GM18951 (cell line): ENCODE results near the gene NEDD8.
"Not testable (repeated sequence)": the region's sequence is repeated elsewhere in the genome, so short reads cannot be mapped to it uniquely, and the experiment has no call there.

Source experiments
- POLR2A ChIP-seq: IDR thresholded peaks from 4 replicates; pipeline ENCODE4 v1.6.1; 2011; ENCODE audit warnings: mild to moderate bottlenecking; ENCODE audit not compliant: insufficient read length, insufficient read depth; ENCODE audit errors: extremely low read depth
- in situ Hi-C: fragments of 300-500 bp; cut with MboI; formaldehyde crosslinking; loops from one replicate; pipeline ENCODE4 v1.12.0; 2022; ENCODE audit warnings: low sequenced_read_pairs, mixed read lengths, inconsistent platforms; ENCODE audit not compliant: unreplicated experiment

NEDD8 gene

DNA sequence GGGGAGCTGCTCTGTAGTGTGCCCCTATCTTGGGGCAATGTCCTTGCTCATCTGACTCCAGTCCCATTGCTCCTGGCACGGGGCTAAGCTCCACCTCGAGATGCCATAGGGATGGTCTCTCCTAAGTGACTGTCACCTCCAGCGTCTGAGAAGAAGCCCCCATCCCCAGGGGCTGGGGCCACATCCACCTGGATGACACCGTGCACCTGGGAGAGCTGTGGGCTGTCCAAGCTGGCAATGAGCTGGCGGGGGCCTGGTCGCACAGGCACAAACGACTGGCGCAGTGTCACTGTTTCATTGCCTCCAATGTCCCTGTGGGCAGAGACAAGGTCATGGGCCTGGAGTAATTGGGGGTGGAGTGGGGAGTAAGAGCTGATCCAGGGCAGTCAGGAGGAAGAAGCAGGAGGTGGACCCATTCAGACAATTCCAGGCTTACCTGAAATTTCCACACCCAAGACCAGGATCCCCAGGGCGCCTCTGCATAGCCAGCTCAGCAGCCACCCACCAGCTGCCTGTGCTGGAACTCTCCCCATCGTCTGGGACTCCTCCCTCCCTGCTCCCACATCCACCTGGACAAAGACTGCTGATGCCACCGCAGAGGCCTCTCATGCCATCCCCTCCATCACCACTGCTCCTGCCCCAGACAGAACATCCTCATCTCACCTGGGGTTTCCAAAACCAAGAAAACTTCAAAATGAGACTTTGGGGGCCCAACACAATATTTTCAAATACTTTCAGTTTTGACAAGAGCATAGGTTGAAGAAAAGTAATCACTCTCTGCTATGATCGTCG, 17.3 kb upstream of the NEDD8 start:
- in situ Hi-C loops = no loop called here
- no peak for TF ChIP-seq POLR2A

DNA sequence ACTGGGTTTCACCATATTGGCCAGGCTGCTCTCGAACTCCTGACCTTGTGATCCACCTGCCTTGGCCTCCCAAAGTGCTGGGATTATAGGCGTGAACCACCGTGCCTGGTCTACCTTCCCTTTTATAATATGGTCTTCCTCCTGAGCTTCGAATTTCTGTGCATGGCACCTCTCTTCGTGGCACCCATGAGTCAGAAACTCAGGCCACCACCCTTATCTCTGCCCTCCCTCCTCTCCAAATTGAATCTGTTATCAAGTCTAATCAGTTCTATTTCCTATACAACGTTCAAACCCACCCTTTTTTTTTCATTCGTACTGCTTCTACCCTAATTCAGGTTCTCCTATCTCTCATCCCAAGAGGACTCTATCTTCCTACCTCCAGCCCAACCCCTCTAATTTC, 15.3 kb upstream of the NEDD8 start:
- TF ChIP-seq POLR2A = no peak
- in situ Hi-C loops = no loop called here

DNA sequence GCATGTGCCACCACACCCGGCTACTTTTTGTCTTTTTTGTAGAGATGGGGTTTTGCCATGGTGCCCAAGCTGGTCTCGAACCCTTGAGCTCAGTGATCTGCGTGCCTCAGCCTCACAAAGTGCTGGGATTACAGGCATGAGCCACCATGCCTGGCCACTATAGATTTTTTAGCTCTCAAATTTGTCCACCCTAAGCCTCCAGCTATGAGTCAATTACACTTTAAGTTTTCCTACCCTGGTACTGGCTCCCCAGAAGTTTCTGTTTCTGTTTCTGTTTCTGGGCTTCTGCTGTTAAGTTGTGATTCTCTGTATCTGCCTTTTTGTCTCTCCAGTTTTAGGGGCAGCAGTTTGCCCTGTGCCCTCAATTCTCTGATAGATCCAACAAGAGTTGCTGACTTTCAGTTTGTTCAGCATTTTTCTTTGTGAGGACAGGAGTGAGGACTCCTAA, 14.6 kb upstream of the NEDD8 start:
- TF ChIP-seq POLR2A = no peak
- in situ Hi-C loops = no loop called here

DNA sequence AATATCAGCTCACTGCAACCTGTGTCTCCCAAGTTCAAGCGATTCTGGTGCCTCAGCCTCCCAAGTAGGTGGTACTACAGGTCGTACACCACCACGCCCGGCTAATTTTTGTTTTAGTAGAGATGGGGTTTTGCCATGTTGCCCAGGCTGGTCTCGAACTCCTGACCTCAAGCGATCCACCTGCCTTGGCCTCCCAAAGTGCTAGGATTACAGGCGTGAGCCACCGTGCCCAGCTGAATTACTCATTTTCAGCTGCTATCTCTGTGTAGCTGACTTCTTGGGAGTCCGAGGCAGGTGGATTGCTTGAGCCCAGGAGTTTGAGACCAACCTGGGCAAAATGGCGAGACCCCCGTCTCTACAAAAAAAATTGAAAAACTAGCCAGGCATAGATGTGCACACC, 13.2 kb upstream of the NEDD8 start:
- in situ Hi-C loops = not testable (repeated sequence)

DNA sequence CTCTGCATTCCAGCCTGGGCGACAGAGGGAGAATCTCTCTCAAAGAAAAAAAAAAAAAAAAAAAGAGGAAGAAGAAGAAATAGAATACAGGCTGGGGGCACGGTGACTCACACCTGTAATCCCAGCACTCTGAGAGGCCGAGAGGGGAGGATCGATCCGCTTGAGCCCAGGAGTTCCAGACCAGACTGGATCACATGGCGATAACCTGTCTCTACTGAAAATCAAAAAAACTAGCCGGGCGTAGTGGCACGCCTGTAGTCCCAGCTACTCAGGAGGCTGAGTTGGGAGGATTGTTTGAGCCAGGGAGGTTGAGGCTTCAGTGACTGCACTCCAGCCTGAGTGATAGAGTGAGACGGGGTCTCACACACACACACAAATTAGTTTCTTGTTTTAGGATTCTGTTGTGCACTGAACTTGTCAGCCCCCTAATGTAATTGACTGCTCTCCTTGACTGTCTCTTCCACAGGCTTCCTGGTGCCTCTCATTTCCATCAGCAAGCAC, 11.2 kb upstream of the NEDD8 start:
- in situ Hi-C loops = loop anchor here (5.0 kb wide), 1 partner anchor 54 kb away; the partner anchor contains the start of genes DHRS1 and NOP9

DNA sequence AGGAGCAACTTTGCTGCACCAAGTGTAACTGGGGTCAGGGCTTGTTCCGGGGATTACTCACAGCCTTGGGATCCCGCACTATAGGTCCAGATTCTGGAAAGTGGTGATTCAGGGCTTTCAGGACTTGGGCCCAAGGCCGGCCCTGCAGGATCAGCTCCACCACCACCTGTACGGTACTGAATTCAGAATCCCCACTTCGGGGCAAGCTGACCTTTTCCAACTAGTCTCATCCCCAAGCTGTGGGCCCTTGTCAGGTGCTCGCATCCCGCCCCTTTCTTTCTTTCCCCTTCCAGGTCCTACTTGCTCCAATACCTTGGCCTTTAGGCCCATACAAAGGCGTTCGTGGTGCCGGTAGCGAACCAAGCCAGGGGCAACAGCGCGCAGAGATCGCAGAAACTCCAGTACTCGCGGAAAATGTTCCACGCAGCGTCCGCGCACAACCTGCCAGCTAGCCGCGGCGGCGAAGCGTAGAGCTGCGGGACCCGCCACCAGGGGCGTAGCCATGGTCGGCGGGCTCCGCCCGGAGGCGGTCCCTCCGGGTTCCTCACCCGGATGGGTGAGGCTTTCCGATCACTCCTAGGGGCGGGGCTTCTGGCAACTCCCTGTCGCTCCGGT, 9.8 kb upstream of the NEDD8 start:
- TF ChIP-seq POLR2A = no peak
- in situ Hi-C loops = loop anchor here (5.0 kb wide), 1 partner anchor 55 kb away; the partner anchor contains the start of genes DHRS1 and NOP9

More for the DNA sequence above, 11.2 kb upstream of the NEDD8 start:
- TF ChIP-seq POLR2A = no peak

DNA sequence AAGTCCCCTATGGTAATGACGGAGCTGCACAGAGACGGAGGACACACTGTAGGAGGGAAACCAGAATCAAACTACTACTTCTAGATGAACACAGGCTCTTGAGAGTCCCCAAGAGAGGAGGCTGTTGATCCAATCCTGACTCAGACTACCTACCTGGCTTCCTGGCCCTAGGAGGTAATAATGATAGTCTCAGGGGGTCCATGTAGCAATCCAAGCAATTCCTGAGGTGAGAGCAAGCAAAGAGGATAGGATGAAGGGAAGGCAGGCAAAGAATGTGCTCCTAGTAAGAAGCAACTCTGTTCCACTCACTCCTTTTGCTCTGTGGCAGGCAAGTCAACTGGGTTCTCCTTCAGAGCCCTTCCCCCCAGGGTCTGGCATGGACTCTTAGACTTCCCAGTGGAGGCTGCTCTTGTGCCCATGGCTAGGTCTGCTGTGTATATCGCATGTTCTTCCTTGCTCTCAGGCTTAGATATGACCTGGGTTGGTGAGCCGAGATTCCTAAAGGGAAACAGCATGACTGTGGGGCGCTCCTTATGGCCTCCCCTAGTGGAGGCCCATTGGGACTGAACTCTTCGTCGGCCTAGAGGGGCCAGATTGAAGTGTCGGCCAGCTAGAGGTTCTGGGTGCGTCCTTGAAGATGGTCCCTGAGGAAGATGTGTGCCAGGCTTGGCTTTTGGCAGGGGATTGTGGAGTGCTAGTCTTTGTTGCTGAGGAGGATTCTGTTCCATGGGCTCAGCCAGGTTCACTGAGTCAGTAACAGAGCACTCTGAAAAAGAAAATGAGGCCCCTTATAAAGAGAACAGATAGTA, 8.1 kb upstream of the NEDD8 start:
- in situ Hi-C loops = loop anchor here (5.0 kb wide), 1 partner anchor 57 kb away; the partner anchor contains the start of genes DHRS1 and NOP9
- peak; percentile 11 for TF ChIP-seq POLR2A

DNA sequence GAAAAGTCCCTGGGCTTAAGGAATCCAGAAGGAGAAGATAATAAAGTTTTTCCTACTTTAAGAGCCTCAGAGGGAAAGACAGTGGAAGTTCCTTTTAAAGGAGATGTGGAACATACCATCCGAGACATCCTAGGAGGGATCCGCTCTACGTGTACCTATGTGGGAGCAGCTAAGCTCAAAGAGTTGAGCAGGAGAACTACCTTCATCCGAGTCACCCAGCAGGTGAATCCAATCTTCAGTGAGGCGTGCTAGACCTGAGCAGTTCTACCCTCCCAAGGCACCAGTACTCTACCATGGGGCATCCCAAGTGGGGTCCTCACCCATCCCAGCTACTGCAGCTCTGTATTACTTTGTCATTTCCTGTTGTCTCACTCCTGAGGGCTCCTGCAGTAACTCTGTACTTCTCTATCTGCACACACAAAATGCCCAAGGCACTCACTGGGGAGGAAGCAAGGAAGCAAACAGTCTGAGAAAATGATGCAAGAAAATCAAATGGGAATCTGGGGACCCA, 6.4 kb upstream of the NEDD8 start:
- in situ Hi-C loops = no loop called here
- peak; percentile 13 for TF ChIP-seq POLR2A

DNA sequence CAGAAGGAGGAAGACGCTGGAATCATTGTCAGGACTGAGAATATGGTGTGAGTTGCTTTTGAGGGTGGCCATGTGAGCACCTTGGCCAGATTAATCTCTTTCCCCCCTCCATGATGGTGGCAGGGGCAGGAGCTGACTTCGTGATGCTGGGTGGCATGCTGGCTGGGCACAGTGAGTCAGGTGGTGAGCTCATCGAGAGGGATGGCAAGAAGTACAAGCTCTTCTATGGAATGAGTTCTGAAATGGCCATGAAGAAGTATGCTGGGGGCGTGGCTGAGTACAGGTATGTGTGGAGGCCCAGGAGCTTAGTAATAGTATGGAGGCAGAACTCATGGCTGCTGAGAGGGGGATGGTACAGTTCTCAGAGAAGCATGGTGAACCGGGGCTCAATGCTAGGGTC, 6.0 kb upstream of the NEDD8 start:
- TF ChIP-seq POLR2A = no peak
- in situ Hi-C loops = no loop called here

DNA sequence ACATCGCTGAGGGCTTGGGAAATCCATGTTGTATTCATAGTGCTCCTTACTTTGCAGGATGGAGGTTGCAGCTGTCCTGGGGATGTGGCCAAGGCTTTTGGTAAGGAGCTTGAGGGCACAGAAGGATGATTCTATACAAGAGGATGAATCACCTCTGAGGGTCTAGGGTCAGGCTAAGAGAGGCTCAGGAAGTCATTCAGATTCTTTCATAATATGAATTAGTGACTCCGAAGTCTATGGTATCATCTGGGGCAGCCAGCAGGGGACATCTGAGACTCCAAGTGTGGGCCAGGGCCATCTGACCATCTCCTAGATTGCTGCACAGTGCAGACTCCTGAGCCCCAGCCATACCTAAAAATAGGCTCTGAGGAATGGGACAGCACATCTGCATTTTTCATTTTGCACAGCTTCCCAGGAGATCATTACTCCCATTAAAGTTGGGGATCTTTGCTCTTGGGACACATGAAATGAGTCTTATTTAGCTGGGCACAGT, 5.3 kb upstream of the NEDD8 start:
- in situ Hi-C loops = no loop called here
- TF ChIP-seq POLR2A = no peak

DNA sequence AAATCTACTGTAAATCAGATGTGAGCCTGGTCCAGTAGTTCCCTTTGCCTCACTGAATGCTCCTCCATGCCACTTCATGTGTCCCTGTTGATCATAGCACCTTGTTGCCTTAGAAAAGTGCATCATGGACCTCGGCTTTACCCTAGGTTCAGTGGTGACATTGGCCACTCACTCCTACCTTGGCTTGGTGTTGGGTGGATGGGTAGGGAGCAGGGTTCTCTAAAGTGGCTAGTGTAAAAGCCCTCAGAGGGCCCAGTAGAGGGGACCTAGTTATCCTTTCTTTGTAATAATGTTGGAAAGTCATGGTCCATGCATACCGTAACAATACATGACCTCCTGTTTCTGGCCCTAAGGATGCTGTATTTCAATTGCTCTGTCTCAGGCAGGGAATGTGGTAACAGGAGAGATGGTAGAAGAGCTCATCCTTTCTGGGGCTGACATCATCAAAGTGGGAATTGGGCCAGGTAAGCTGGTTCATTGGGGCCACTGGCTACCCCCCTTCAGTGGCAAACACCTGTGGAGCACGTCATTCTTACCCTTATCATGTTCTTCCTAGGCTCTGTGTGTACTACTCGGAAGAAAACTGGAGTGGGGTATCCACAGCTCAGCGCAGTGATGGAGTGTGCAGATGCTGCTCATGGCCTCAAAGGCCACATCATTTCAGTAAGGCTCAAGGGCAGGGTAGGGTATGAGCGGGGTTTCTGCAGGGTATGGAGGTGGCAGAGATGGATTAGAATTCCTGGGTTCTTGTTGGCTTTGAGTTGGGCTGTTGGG, 4.7 kb upstream of the NEDD8 start:
- peak; percentile 12 for TF ChIP-seq POLR2A
- in situ Hi-C loops = no loop called here

DNA sequence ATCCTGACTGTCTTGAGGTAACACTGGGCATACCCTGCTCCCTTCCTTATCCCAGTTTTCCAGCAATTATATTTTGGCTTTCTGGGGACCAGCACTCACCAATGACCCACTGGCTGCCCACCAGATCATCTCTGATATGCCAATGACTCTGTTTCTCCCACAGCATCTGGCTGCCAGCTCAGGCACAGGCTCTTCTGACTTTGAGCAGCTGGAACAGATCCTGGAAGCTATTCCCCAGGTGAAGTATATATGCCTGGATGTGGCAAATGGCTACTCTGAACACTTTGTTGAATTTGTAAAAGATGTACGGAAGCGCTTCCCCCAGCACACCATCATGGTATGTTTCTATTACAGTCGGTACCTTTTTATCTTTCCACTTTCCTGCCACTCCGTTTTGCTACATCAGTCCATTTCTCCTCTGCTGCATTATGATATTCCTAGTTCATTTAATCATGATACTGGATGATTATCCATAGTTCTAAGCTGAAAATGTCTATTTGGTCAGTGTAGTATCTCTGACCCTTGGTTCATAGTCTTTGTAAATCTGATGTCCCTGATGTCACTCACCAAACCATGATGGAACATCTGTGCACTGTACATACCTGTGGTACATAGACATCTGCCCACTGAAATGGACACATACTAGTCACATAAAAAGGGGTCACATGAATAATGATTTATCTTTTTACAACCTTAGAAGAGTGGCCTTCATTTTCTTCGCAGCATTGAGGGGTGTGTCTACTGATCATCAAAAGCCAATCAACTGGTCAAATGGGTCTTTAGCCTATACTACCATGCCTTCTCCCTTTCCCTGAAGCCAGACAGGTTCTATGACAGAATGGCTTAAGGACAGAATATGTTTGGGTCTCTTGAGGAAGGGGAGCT, 3.9 kb upstream of the NEDD8 start:
- peak; percentile 15 for TF ChIP-seq POLR2A
- in situ Hi-C loops = no loop called here
